HG03432 (cell line): ENCODE measurements around the gene BCL2L11.
"Not testable (repeated sequence)": the region's sequence is repeated elsewhere in the genome, so short reads cannot be mapped to it uniquely, and the experiment has no call there.

Experiments
- ATAC-seq: cut with Tn5 transposase; IDR thresholded peaks from one replicate; pipeline ENCODE4 v1.9.1; 2021; ENCODE audit warnings: mild to moderate bottlenecking, moderate library complexity; ENCODE audit not compliant: unreplicated experiment

BCL2L11 gene, protein sequence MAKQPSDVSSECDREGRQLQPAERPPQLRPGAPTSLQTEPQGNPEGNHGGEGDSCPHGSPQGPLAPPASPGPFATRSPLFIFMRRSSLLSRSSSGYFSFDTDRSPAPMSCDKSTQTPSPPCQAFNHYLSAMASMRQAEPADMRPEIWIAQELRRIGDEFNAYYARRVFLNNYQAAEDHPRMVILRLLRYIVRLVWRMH

DNA sequence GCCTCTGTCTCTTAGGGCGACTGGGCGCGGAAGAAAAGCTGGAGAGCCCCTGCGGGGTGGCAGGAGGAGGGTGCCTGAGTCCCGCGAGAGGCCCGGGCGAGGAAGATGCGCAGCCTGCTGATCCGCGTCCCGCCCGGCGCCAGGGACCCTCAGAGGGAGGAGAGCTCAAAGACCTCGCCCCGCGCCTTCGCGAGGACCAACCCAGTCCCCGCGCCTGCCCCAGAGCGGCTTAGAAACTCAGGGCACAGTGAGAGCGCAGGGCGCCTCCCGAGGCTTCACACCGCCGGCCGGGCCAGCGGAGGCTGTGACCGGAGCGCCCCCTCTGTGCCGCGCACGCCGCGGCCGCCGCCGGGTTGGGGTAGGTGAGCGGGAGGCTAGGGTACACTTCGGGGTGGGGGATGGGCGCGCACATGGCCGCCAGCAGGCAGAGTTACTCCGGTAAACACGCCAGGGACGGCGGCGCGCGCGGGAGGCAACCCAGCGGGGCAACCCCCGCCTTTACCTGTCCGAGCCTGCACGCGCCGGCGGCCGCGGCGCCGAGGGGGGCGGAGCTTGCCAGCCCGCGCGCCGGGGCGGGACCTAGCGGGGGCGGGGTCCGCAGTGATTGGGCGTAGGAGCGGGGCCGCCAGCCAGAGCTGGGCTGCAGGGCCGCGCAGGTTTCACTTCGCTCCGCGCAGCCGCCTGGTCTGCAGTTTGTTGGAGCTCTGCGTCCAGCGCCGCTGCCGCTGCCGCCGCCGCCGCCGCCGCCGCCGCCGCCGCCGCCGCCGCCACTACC lies at the start of gene BCL2L11:
TSS of gene BCL2L11 (plus strand) at position 662 of the 775 bp plus-strand sequence. CDS start 2,832 bp downstream, outside the sequence.
- ATAC-seq: peak; percentile 57

DNA sequence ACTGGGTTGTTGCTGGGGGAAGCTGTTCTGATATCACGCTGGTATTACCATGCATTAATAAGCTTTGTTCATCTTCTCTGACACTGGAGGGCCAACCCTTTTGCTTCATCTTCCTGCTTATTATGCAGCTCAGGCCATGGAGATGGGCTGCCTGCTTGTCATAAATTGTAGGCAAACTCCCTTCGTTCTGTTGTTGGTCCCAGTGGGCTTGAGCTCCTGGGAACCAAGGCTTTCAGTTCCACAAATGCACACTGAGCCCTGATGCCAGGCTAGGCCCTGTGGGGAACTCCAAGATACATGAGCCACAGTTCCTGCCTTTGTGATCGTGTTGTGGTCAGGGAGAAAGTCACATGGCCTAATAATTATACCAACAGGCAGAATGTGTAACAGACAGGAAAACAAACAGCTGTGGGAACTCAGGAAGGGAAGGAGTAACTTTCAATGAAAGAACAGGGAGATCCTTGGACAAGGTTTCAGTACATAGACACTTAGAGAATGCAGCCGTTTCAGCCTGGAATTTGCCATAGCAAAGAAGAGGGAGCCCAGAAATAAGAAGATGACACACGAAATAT lies 49.0 kb upstream of the BCL2L11 start:
- ATAC-seq: peak; percentile 62

DNA sequence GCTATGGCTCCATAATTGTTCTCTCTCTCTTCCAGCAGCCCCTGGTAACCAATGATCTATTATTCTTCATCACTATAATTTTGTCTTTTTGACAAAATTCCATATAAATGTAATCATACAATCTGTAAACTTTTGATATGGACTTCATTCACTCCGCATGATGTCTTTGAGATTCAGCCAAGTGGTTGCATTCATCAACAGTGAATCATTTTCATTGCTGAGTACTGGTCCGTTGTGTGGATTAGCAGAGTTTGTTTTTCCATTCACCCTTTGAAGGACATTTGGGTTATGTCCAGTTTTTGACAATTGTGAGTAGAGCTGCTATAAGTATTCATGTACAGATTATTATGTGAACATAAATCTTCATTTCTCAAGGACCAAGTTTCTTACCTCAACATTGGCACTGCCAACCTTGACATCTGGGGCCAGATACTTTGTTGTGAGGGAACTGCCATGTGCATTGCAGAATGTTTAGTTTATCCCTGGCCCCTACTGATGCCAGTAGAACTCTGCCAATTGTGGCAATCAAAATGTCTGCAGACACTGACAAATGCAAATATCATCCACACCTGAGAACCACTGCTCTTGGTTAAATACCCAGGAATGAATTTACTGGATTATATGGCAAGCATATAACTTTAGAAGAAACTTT lies 48.4 kb upstream of the BCL2L11 start:
- no peak for ATAC-seq

DNA sequence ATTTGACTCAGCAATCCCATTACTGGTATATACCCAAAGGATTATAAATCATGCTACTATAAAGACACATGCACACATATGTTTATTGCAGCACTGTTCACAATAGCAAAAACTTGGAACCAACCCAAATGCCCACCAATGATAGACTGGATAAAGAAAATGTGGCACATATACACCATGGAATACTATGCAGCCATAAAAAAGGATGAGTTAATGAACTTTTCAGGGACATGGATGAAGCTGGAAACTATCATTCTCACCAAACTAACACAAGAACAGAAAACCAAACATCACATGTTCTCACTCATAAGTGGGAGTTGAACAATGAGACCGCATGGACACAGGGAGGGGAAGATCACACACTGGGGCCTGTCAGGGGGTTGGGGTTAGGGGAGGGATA lies 38.1 kb upstream of the BCL2L11 start:
- ATAC-seq: not testable (repeated sequence)

DNA sequence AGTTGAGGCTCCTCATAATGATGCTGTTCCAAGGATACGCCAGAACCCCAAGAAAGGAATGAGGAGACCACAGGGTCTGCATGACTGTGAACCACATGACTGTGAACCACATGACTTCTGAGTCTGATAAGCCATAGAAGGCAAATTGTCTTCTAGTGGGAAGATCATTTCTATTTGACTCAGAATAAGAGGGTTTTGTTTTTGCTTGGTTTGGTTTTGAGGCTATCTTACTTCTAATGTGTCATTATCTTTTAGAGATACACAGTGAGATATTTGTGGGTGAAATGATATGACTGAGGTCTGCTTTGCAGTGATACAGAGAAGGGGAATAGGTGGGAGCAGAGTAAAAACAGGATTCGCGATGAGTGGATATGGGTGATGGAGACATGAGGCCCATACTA lies 28.9 kb upstream of the BCL2L11 start:
- ATAC-seq: no peak

DNA sequence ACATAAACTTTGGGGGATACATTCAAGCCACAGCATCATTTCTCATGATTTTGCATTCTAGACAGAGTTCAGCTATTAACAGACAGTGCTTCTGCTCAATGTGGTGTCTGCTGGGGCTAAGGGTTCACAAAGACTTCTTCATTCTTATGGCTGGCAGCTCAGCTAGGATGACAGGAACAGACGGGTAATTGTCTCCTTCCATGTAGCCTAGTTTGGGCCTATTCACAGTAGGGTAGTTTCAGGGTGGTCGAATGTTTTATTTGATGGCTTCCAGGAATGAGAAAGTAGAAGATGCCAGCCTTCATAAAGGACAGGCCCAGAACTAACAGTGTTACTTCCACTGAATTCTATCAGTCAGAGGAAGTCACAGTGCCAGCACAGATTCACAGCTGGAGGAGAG lies 26.0 kb upstream of the BCL2L11 start:
- no peak for ATAC-seq

DNA sequence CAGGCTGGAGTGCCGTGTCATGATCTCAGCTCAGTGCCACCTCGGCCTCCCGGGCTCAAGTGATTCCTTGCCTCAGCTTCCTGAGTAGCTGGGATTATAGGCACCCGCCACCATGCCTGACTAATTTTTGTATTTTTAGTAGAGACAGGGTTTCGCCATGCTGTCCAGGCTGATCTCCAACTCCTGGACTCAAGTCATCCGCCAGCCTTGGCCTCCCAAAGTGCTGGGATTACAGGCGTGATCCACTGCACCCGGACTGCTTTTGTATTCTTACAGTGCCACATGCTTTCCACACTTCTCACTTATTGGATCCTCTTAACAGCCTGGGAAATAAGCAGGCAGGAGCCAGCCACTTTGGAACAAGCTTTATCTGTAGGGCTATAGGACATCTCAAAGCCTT lies 25.3 kb upstream of the BCL2L11 start:
- no peak for ATAC-seq

DNA sequence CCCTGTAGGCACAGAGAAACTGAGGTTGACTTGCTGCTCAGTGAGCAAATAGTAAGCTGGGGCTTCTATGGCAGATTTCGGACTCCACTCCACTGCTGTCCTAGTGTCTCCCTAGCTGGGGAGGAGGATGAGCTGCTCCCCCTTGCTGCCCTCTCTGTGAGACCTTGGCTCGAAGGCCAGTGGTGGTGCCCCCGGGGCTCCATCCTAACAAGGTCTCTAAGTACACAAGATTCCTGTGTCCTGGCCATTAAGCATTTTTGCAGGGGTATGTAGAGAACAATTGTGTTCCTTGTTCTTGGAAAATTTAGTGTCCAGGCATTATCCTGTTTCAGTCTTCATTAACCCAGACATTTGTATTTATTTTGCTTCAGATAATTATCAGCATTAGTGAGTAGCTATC lies 21.3 kb upstream of the BCL2L11 start:
- no peak for ATAC-seq

DNA sequence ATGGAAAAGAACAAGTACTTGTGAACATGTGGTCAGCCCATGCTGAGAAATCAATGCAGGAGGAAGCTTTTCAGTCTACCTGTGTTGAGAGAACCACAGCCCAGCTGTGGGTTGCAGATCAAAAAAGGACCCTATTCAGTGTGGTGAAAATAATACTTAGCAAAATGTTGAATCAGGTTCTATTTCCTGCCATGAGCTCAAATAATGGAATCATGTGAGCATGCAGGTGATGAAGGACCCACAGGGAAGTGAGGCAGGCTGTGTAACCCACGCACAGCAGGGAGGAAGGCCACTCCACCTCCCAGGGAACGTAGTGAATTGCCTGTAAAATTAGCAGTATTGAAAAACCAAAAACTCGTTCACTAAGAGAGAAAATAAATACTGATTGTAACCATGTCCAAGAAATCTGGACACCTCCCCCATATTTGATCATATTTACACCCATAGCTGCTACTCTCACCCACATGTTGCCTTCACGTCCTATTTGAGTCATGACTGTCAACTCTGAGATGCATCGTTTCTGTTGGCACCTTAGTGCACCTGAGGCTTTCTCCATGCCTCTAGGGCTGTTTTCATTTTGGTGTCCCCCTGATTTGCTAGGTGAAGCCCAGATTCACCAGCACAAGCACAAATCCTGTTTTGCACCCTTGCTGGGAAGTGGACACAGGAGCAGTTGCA lies 20.5 kb upstream of the BCL2L11 start:
- peak; percentile 37 for ATAC-seq

DNA sequence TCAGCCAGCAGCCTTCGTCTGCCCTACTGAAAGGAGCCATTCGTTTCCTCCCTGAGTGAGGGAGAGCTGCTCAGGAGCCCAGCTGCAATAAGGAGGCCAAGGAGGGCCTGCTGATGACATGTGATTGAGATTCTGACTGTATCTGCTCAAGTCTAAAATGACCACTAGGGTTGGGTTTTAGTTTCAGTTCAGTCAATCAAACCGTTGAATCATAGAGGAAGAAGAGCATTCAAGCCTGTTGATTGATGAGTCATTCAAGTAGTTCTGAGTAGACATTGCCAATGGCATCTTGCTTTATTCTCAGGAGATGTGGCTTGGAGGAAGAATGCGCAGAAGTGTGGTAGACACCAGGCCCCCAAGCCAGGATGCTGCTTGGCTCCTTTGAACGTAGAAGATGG lies 19.9 kb upstream of the BCL2L11 start:
- peak; percentile 89 for ATAC-seq

DNA sequence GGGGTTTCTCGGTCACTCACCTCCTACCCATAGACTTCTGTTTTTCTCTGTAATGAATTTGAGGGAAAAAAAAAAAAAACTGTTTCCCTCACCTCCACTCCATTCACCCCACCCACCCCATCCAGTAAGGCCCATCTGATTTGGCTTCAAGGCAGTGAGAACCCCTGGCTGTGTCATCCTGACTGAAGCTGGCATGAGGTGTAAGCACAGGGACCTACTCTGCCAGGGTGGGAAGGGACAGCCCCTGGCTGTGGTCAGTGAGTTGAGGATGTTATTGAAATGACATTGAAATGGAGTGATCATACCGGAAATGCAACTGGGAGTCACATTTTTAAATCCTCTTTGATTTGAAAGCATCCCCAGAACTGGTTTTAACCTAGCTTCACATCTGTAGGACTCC lies 19.1 kb upstream of the BCL2L11 start:
- ATAC-seq: no peak

DNA sequence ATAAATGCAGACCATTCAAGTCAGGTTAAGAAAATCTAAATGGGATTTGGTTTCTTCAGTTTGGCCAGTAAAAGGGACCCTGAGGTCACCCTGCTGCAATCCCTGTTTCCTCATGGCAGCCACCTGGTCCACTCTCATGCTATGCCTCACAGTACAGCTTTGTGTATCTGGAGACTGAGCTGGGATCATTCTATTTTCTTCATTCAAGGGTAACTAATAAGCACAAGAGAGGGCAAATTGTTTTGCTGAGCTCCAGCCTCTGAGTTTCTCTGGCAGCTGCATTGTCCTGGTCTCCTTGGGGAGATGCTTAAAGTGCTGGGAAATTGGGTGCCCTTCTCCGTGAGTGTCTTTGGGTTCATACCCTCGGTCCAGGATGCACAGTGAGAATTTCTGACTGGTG lies 18.5 kb upstream of the BCL2L11 start:
- no peak for ATAC-seq

DNA sequence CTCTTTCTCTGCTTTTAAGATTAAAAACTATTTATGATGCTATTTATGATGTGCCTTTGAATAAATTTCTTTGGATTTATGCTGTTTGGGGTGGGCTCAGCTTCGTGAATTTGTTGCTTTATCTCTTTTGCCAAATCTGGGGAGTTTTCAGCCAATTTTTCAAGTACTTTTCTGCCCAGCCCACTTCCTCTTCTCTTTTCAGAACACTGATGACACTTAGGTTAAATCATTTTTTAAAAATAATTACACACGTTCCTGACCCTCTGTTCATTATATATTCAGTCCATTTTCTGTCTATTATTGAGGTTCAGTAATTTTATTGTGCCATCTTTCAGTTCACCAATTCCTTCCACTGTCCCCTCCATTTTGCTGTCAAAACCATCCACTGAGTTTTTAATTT lies 14.8 kb upstream of the BCL2L11 start:
- ATAC-seq: no peak

DNA sequence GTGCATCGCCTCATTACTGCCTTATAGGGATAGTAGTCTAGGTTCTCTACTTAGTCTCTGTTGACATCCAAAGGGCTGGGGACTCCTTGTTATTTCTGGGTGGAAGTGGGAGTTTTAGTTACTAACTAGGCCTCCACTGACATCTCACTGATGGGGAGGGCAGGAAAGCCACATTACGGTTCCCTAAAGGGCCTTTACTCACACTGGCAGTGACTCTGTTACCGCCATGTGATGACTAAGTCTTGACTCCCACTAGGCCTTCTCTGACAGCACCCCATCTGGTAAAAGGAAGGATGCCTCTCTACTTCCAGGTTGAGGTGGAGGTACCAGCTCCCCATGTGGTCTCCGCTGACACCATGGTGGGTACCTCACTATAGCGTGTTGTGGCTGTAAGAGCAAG lies 14.0 kb upstream of the BCL2L11 start:
- ATAC-seq: no peak

DNA sequence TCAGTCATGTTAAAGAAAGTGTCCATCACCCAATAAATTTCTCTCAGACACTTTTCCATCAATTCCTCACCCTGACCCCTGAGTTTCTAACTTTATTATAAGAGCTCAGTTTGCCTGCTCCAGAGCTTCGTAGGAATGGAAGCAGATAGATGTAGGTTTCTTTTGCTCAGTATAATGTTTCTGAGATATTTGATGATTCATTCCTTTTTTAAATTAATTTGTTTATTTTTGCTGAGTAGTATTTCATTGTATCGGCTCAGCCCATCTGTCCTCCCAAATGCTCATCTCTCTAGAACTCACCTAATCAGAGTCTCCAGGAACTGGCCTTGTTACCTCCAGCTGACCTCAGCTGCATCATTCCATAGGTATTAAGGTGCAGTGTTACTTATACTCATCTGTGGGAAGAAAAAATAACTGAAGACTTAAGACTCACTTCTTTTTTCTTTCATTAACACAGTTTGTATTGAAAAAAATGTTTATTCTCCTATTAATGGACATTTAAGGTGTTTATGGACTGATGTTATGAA lies 11.9 kb upstream of the BCL2L11 start:
- ATAC-seq: no peak

DNA sequence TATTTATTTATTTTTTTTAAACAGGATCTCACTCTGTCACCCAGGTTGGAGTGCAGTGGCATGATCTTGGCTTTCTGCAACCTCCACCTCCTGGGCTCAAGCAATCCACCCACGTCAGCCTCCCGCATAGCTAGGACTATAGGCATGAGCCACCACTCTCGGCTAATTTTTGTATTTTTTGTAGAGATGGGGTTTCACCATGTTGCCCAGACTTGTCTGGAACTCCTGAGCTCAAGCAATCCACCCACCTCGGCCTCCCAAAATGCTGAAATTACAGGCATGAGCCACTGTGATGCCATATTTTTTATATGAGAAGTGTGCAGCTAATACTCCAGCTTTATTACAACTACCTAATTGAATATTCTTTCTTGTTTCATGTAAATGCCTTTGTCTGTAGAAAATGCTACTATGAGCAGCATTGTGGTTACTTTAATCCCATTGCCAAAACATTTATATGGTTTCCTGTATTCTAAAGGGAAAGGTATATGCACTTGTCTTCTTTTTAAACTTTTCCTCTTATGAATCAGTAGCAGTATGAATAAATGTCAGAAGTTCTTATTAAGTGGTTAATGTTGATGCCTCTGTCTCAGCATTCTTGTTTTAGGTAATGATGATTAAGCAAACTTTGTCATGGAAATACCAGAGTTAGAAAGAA lies 9.5 kb upstream of the BCL2L11 start:
- no peak for ATAC-seq

DNA sequence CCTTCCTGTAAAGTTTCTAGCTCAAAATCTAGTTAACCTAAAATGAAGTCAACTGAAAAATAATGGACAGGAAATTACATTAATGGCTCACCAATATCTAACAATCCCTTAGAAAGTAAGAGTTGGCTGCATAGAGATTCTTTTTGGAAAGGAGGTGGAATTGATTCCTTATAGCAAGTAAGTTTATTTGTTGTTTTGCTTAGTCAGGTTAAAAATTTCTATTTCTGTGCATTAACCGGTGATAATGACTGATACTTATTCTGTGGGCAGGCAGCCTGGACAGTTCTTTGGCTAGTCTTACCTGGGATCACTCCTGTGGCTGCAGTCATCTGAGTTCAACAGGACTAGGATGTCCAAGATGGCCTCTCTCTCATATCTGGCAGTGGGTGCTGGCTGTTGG lies 6.9 kb upstream of the BCL2L11 start:
- no peak for ATAC-seq

DNA sequence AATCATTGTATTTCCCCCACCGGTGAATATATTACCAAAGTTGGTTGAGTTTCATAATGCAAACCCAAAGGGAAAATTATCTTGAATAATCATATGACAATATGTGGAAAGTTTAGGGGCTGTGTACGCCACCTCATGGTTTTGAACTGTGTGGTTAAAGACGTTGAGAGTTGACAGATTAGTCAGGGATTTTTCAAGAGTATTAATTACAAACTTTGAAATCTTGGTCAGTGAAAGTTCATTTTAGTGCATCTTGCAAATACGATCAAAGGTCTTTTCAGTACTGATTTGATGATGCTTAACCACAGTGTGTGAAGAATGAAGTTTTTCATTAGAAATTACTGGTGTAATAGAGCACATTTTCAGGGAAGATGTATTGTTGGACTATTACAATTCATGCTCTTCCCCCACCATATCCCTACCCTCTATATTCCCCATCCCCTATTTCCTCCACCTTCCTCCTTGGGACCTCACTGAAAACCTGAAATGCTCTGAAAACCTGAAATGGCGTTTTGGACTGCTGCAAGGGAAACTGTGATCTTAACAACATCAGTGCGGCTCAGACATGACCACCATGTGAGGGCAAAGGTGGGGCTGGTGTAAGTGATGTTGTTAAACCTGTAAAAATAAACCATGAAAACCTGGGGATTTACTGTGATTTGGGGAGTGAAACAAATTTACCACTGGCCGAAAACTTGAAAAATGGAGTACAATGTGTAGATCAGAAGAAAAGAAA lies 4.5 kb upstream of the BCL2L11 start:
- ATAC-seq: peak; percentile 33

DNA sequence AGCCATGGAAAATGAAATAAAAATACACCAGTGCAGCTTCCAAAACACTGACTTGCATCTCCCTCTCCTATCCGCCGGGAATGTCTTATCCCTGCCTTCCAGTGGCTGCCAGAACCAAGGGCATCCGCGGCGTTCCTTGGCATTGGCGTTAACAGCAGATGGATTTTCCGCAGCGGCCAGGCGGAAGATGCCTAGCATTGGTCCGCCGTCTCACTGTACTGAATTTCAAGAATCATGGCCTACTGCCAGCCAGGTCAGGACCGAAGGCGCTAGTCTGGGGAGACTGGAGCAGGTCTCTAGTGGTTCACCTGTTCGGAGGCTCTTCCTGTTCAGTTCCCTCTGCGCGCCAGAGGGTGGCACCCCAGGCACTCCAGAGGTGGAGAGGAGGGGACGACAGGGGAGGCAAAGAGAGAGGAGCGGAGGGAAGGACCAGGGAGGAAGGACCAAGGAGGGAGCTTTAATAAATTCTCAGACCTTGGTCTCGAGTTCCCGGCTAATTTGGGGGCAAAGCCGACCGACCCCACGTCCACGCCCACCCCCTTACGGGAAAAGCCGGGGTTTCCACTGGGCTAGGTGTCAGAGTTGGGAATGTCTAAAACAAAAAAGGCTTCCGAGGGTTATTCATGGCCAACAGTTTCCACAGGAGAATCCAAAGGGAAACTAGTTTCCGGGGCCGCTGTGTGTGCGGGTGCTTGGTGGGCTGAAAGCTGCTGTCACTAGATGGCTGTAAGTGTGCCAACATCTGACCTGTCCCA lies 3.7 kb upstream of the BCL2L11 start:
- no peak for ATAC-seq
